Forelimb muscle (tissue), 1 donor: ENCODE measurements around the gene TTLL7. TPM values are rescaled to one million over a fixed set of nuclear protein-coding genes. Genes with fewer than 3 reads are reported as not detected.

ENCODE experiments used
- DNase-seq: peaks from one replicate; pipeline ENCODE4 v3.0.0-alpha.2; 2013; ENCODE audit warnings: low read depth
- polyA plus RNA-seq: library from polyadenylated mRNA; unstranded; fragments of 120-200 nt; gene quantifications from one replicate; pipeline ENCODE4 v1.2.1, GENCODE V29; 2013; ENCODE audit not compliant: insufficient read length

The TTLL7 gene
- 33.0 TPM for polyA plus RNA-seq

GRCh38 chr1:83998498-83999315, at the start of gene TTLL7:
TTLL7 (minus strand) TSS chr1:83999132; CDS start chr1:83952211, 46,921 bp downstream.
- no peak for DNase-seq

GRCh38 chr1:84042461-84042860, 43.5 kb upstream of the TTLL7 start:
- DNase-seq: no peak

GRCh38 chr1:84037758-84038611, 39.1 kb upstream of the TTLL7 start:
- no peak for DNase-seq

- DNase-seq: no peak
Observed at GRCh38 chr1:84031802-84032327, 32.9 kb upstream of the TTLL7 start.

GRCh38 chr1:84027368-84027767, 28.4 kb upstream of the TTLL7 start:
- no peak for DNase-seq

GRCh38 chr1:84025966-84026365, 27.0 kb upstream of the TTLL7 start:
- no peak for DNase-seq

- DNase-seq: no peak
Observed at GRCh38 chr1:84021822-84022221, 22.9 kb upstream of the TTLL7 start.

GRCh38 chr1:84020151-84020550, 21.2 kb upstream of the TTLL7 start:
- DNase-seq: no peak

- DNase-seq: no peak
Observed at GRCh38 chr1:84019217-84019616, 20.3 kb upstream of the TTLL7 start.

GRCh38 chr1:84013708-84014107, 14.8 kb upstream of the TTLL7 start:
- no peak for DNase-seq

- DNase-seq: no peak
Observed at GRCh38 chr1:84012018-84012417, 13.1 kb upstream of the TTLL7 start.

- peak; percentile 28 for DNase-seq
Observed at GRCh38 chr1:84010136-84010535, 11.2 kb upstream of the TTLL7 start.

- DNase-seq: no peak
Observed at GRCh38 chr1:84008631-84009030, 9.7 kb upstream of the TTLL7 start.

- DNase-seq: no peak
Observed at GRCh38 chr1:84006591-84006990, 7.7 kb upstream of the TTLL7 start.

GRCh38 chr1:84001501-84001900, 2.6 kb upstream of the TTLL7 start:
- DNase-seq: no peak

- DNase-seq: no peak
Observed at GRCh38 chr1:84000954-84001495, 2.1 kb upstream of the TTLL7 start.

GRCh38 chr1:84000196-84000885, 1.4 kb upstream of the TTLL7 start:
- DNase-seq: no peak

- DNase-seq: peak; percentile 28
Observed at GRCh38 chr1:83999316-83999819, 436 bp upstream of the TTLL7 start.

GRCh38 chr1:83998205-83998497, 781 bp downstream of the TTLL7 start:
- no peak for DNase-seq

GRCh38 chr1:83997631-83998030, 1.3 kb downstream of the TTLL7 start:
- peak; percentile 22 for DNase-seq

- DNase-seq: no peak
Observed at GRCh38 chr1:83996621-83997020, 2.3 kb downstream of the TTLL7 start.

GRCh38 chr1:83996191-83996590, 2.7 kb downstream of the TTLL7 start:
- no peak for DNase-seq
